SJSA1 (cell line): ENCODE results near the gene ROBO1. TPM values are rescaled to one million over a fixed set of nuclear protein-coding genes. Genes with fewer than 3 reads are reported as not detected.

Experiments used
- DNase-seq, 2 experiments: peaks; one replicate each; pipeline ENCODE4 v3.0.0-alpha.2; 2015 to 2020; ENCODE audit warnings: low spot score in 2 of 2, low read depth in 1 of 2
- H3K27ac ChIP-seq: fragments of 250-450 bp; sonication (Bioruptor Pico); 2 replicates; pipeline ENCODE4 v1.5.1; 2020; ENCODE audit warnings: mild to moderate bottlenecking, moderate library complexity
- H3K27me3 ChIP-seq: fragments of 250-450 bp; sonication (Bioruptor Pico); replicated peaks from 2 replicates; pipeline ENCODE4 v1.5.1; 2020; ENCODE audit warnings: mild to moderate bottlenecking, moderate library complexity
- H3K36me3 ChIP-seq: fragments of 250-450 bp; sonication (Bioruptor Pico); 2 replicates; pipeline ENCODE4 v1.5.1; 2020; ENCODE audit warnings: mild to moderate bottlenecking
- H3K4me1 ChIP-seq: fragments of 250-450 bp; sonication (Bioruptor Pico); replicated peaks from 2 replicates; pipeline ENCODE4 v1.6.1; 2021; ENCODE audit warnings: mild to moderate bottlenecking
- H3K4me3 ChIP-seq: fragments of 250-450 bp; sonication (Bioruptor Pico); 2 replicates; pipeline ENCODE4 v1.5.1; 2020; ENCODE audit warnings: mild to moderate bottlenecking
- H3K9me3 ChIP-seq: fragments of 250-450 bp; sonication (Bioruptor Pico); replicated peaks from 2 replicates; pipeline ENCODE4 v1.5.1; 2020; ENCODE audit warnings: mild to moderate bottlenecking
- total RNA-seq: library from RNA; depleted of rRNA; stranded (reverse); fragments of >200 nt; shearing (Covaris generic); gene quantifications from 2 replicates; pipeline ENCODE4 v1.2.3, GENCODE V29; 2014

ROBO1 gene
- total RNA-seq, 1 experiment from 2014 or later = 38.9 TPM

DNA sequence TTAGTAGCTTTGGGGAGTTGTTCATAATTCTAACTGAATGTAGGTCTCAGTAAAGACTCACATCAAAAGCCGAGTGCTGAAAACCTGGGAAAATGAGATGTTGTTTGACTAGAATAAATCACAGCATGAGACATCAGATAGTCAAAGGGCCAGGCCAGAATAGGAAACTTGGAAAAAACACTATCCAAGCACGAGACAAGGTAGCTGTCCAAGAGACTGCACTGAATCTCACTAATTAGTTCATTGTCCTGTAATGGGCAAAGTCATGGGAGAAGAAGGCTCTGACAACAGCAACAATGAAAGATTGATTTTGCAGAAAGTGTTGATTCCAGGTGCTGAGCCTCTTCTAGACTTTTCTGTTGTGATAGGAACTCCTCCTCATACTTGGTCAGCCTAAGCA lies 314.2 kb downstream of the ROBO1 start:
- Histone ChIP-seq H3K9me3 (no peaks in the 10 kb centered on the region), H3K4me1 (no peaks in the 10 kb centered on the region), H3K4me3 (no peak overlapping the region), H3K36me3 (no peaks in the 10 kb centered on the region), H3K27me3 (no peaks in the 10 kb centered on the region; the same call in 1 of the 2 replicates), H3K27ac (no peak overlapping the region)
- no peak for DNase-seq

DNA sequence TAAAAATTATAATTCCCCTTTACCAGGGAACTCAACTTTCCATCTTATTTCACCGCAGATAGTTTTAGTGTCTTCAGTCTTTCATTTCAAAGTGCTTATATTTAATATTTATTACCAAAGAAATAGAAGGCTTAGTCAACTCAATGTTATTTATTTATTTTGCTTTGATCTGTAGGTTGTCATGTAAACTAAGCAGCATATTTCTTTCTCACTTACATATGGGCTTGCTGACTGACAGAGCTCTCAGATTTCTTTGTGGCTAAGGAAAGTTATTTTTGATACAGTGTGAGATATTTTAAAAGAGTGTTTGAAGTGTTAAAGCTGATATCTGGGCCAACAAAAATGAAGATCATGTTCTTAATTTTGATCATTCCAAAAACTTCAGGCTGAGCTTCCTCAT lies 331.4 kb downstream of the ROBO1 start:
- Histone ChIP-seq H3K9me3 (no peaks in the 10 kb centered on the region), H3K4me3 (no peak overlapping the region), H3K36me3 (no peaks in the 10 kb centered on the region), H3K4me1 (no peaks in the 10 kb centered on the region), H3K27ac (no peak overlapping the region), H3K27me3 (no peaks in the 10 kb centered on the region)
- no peak for DNase-seq

DNA sequence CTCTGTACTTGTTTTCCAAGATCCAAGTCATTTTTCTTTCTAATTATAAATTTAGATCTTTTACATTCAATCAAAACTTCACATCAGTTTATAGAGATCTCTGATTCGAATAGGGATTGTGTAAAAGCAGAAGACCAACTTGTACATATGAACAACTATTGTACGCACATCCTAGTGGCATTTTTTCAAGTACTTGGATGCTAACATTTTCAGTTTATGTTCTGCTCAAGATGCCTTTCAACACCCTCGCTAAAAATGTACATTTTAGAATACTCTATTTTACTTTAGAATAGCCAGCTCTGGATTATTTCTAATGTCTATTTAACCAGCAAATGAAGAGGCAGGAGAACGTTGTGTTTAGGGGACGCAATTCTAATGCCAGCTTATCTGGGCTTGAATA lies 340.7 kb downstream of the ROBO1 start:
- no peaks in the 10 kb centered on the region for H3K4me1 ChIP-seq
- no peaks in the 10 kb centered on the region for H3K27me3 ChIP-seq
- no peak overlapping the region for H3K27ac ChIP-seq
- H3K4me3 ChIP-seq = no peak overlapping the region
- H3K36me3 ChIP-seq = no peaks in the 10 kb centered on the region
- DNase-seq = no peak
- no peaks in the 10 kb centered on the region for H3K9me3 ChIP-seq

DNA sequence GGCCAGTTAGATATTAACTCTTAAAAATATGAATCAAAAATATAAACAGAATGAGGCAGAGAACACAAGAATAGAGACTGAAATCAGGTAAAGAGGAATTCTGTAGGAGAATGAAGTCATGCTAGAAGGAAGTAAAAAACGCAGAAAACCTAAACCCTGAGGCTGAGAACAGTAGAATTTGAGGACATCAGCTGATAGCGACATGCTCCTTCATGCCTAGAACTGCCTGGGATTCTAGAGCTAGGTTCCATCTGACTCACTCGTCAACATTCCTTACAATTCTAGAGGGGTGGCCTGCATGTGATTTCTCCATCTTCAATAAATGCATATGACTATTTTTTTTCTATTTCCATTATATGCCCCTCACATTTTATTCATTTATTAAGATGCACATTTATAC lies 343.0 kb downstream of the ROBO1 start:
- Histone ChIP-seq H3K27ac (no peak overlapping the region), H3K9me3 (no peaks in the 10 kb centered on the region), H3K36me3 (no peaks in the 10 kb centered on the region), H3K4me1 (no peaks in the 10 kb centered on the region), H3K4me3 (no peak overlapping the region), H3K27me3 (no peaks in the 10 kb centered on the region)
- no peak for DNase-seq

DNA sequence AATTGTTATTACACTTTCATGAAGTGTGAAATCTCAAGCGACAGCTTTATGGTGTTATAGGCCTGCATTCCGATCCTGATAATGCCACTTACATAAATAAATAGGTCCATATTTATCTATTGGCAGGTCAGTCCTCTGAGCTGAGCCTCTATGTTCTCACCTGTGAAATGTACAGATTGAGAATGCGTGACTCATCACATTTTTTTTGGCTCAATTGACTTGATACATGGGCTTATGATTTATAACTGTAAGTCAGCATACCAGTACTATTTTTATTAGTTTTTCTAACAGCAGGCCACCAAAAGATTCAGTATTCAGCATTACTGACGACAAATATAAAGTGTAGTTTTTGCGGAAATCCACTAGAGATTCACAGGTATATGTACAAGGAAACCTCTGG lies 344.4 kb downstream of the ROBO1 start:
- no peak for DNase-seq
- no peaks in the 10 kb centered on the region for H3K27me3 ChIP-seq
- no peaks in the 10 kb centered on the region for H3K4me1 ChIP-seq
- no peak overlapping the region for H3K27ac ChIP-seq
- no peak overlapping the region for H3K4me3 ChIP-seq
- no peaks in the 10 kb centered on the region for H3K9me3 ChIP-seq
- no peaks in the 10 kb centered on the region for H3K36me3 ChIP-seq

DNA sequence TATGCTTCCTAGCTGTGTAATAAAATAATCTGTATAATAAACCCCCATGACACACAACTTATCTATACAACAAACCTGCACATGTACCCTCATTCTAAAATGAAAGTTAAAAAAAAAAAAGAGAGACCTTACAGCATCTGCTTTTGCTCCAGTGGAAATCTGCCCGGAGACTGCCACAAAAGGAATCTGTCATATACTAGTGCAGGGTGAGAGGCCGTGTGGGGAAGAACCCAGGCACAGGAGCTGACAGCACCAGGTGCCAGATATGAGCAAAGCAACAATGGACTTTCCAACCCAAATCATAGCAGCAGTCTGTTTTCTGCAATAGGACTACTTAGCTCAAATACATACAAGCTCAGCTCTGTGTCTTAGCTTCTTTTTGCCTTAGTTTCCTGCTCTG lies 346.5 kb downstream of the ROBO1 start:
- Histone ChIP-seq H3K36me3 (no peaks in the 10 kb centered on the region), H3K27me3 (no peaks in the 10 kb centered on the region), H3K9me3 (no peaks in the 10 kb centered on the region), H3K4me3 (no peak overlapping the region), H3K4me1 (no peaks in the 10 kb centered on the region), H3K27ac (no peak overlapping the region)
- no peak for DNase-seq

DNA sequence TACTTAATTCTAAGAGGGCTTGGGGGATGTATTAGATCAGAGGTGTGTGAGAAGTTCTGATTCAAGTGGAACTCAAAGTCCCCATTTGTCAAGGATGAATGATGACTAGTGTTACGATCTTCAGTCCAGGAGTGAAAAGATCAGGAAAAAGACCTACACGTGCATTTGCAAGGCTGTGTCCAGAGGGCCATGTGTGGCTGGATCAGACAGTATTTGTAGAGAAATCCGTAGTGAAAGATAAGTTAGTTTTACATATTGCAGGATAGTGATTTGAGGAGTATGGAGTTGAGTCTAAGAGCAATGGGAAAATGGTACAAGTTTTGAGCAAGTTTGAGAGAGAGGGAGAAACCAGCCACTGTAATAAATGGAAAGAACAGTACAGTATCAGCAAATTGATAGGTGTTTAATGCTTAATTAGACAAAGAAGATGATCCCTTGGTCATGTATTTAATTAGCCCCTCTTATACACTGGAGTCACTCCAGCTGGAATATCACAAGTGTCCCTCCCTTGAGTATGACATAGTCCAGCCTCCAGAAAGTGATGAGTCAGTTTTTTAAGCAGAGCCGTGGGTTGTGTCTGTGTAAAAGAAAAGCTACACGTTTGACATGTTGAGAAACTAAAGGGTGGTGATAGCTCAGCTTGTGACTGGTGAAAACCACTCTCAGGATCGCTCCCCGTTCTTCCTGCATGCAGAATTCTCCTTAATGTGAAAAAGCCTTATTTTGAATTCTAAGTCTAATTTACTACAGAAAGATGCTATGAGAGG lies 348.8 kb downstream of the ROBO1 start:
- Histone ChIP-seq H3K36me3 (no peaks in the 10 kb centered on the region), H3K27me3 (no peaks in the 10 kb centered on the region), H3K9me3 (no peaks in the 10 kb centered on the region), H3K27ac (no peak overlapping the region), H3K4me3 (no peak overlapping the region), H3K4me1 (no peaks in the 10 kb centered on the region)
- DNase-seq = no peak

DNA sequence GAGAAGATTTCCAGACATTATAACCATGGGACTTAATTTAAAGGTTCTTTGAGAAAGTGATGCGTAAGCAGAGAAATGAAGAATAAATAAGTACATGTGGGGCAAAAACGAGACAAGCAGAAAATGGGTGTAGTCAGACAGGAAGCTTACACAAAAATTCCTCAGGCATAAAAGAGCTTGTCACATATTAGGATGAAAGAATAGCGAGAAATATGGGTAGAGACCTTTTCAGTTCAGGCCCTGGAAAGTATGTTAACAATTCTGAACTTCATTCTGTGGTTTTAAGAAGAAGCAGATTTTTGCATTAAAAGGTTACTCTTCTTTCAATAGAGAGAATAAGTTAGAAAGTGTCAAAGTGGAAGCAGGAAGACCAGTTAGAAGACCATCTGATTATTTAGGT lies 352.4 kb downstream of the ROBO1 start:
- no peak for DNase-seq
- no peaks in the 10 kb centered on the region for H3K9me3 ChIP-seq
- no peaks in the 10 kb centered on the region for H3K27me3 ChIP-seq
- H3K4me3 ChIP-seq = no peak overlapping the region
- H3K4me1 ChIP-seq = no peaks in the 10 kb centered on the region
- H3K27ac ChIP-seq = no peak overlapping the region
- H3K36me3 ChIP-seq = no peaks in the 10 kb centered on the region

DNA sequence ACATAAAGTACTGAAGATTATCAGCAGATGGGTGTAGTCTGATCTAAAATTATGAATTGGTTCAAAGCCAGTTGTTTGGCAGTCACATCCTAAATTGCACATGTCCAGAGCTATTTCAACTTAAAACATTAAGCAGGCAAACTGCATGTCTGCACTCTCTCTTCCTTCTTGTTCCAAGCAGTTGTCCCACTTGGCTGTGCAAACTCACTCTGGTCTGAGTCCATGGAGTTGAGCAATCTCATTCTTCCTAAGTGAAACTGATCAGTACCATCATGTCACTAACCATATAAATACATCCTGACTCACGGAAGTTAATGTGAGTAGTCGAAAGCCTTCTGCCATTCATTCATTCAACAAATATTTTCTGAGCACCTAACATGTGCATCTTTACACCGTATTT lies 353.0 kb downstream of the ROBO1 start:
- no peaks in the 10 kb centered on the region for H3K9me3 ChIP-seq
- no peak overlapping the region for H3K4me3 ChIP-seq
- DNase-seq = no peak
- no peaks in the 10 kb centered on the region for H3K36me3 ChIP-seq
- no peak overlapping the region for H3K27ac ChIP-seq
- no peaks in the 10 kb centered on the region for H3K27me3 ChIP-seq
- no peaks in the 10 kb centered on the region for H3K4me1 ChIP-seq

DNA sequence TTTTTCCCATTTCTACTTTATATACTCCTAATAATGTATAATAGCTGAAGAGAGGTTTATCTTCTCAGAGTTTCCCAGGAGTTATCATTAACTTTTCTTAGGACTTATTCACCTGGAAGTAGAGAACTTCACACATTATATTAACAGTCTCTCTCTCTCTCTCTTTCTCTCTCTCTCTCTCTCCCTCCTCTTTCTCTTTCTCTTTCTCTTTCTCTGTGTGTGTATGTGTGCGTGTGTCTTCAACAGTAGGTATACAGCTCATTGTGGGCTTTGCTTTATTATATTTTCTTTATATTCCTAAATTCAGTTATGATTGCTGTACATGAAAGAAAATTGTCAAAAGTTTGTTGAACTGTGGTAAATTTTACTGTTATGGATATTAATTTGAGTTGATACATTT lies 353.8 kb downstream of the ROBO1 start:
- DNase-seq = no peak
- Histone ChIP-seq H3K27ac (no peak overlapping the region), H3K4me1 (no peaks in the 10 kb centered on the region)

DNA sequence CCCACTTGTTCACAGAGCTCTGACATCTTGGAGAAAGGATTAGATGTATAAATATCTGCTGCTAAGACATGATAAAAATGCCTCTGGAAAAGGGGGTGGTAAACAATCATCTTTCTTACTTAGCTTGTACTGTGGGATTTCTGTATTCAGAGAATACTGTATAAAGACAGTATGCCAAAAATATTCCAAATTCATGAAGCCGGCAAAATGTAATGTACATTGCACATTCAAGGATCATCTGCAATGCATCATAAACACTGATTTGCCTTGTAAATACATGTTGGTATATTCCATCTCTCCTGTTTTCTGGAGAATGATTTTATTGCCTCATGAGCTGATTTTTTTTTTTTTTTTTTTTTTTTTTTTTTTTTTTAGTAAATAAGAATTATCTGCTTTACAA lies 355.3 kb downstream of the ROBO1 start:
- Histone ChIP-seq H3K9me3 (no peaks in the 10 kb centered on the region), H3K27ac (no peak overlapping the region), H3K27me3 (0 out of 2 replicates have a peak, but pooled peaks cover 4% of the 10 kb centered on the region), H3K4me3 (no peak overlapping the region), H3K36me3 (no peaks in the 10 kb centered on the region), H3K4me1 (no peaks in the 10 kb centered on the region)
- no peak for DNase-seq

More for the DNA sequence above, 353.8 kb downstream of the ROBO1 start:
- H3K9me3 ChIP-seq = no peaks in the 10 kb centered on the region
- H3K4me3 ChIP-seq = no peak overlapping the region
- H3K36me3 ChIP-seq = no peaks in the 10 kb centered on the region
- H3K27me3 ChIP-seq = 0 out of 2 replicates have a peak, but pooled peaks cover 4% of the 10 kb centered on the region

DNA sequence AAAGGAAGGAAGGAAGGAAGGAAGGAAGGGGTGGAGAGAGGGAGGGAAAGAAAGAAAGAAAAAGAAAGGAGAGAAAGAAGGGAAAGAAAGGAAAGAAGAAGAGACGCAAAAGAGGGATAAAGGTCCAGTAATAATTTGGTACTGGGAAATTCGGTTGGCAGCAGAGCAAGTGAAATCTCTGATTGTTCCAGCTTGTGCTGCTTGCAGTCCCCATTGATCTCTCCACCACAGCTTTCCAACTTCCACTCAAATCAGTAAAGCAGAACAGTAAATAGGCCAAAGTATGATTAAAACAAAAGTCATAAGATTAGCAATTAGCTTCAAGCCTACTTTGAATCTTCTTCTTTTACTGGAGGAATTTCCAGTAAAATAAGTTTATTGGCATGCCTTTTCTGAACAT lies 357.2 kb downstream of the ROBO1 start:
- H3K4me1 ChIP-seq = no peaks in the 10 kb centered on the region
- H3K9me3 ChIP-seq = no peaks in the 10 kb centered on the region
- DNase-seq = no peak
- no peak overlapping the region for H3K4me3 ChIP-seq
- no peak overlapping the region for H3K27ac ChIP-seq
- no peaks in the 10 kb centered on the region for H3K36me3 ChIP-seq
- 0 out of 2 replicates have a peak, but pooled peaks cover 4% of the 10 kb centered on the region for H3K27me3 ChIP-seq

DNA sequence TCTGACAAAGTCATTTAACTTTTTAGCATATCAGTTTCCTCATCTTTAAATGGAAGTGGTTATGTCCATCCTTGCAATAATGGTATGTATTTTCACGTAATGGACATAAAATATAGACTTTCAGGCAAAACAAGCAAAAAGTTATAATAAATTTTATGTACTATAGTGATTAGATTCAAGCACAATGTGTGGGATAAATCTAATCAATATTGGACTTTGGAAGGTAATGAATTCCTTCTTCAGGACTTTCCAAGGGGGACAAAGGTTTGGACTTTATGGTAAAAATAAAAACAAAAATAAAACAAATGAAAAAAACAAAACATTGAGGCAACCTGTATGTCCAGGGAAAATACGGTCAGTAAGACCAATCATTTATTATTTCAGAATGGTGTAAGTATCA lies 357.7 kb downstream of the ROBO1 start:
- Histone ChIP-seq H3K4me3 (no peak overlapping the region), H3K27me3 (0 out of 2 replicates have a peak, but pooled peaks cover 4% of the 10 kb centered on the region), H3K27ac (no peak overlapping the region), H3K9me3 (no peaks in the 10 kb centered on the region), H3K4me1 (no peaks in the 10 kb centered on the region), H3K36me3 (no peaks in the 10 kb centered on the region)
- DNase-seq = no peak

DNA sequence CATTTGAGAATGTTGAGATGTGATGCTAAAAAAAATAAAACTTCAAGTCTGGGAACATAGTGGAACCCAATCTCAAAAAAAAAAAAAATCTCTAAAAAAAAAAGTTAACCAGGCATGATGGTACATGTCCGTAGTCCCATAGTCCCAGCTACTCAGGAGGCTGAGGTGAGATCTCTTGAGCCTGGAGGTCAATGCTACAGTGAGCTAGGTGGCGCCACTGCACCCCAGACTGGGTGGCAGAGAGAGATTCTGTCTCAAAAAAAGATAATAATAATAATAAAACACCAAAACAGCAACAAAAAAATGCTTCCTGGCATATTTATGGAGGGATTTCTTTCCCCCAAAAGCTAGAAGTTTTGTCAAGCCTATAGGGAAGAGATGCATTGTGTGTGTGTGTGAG lies 361.6 kb downstream of the ROBO1 start:
- DNase-seq = no peak
- no peaks in the 10 kb centered on the region for H3K9me3 ChIP-seq
- no peak overlapping the region for H3K4me3 ChIP-seq
- H3K4me1 ChIP-seq = no peaks in the 10 kb centered on the region
- no peak overlapping the region for H3K27ac ChIP-seq
- H3K27me3 ChIP-seq = 0 out of 2 replicates have a peak, but pooled peaks cover 4% of the 10 kb centered on the region
- H3K36me3 ChIP-seq = no peaks in the 10 kb centered on the region

DNA sequence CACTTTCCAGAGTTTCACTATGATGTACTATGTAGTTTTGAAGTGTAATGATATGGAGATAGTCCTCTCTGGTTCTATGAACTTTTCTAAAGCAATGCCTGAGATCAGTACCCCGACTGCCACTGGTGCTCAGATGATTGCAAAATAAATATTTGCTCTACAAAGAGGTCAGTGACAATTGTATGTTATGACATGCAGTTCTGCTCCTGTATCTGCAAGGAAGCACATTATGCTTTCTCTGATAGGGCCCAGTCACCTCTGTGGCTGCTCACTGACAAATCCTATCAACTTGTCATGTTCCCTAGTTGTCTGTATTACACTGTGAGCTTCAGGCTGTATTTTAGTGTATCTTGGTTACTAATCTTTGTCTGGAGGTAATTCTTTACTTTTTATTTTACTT lies 362.6 kb downstream of the ROBO1 start:
- Histone ChIP-seq H3K4me1 (no peaks in the 10 kb centered on the region), H3K27me3 (0 out of 2 replicates have a peak, but pooled peaks cover 4% of the 10 kb centered on the region), H3K36me3 (no peaks in the 10 kb centered on the region), H3K27ac (no peak overlapping the region), H3K4me3 (no peak overlapping the region), H3K9me3 (no peaks in the 10 kb centered on the region)
- DNase-seq = no peak
